Effector CD8-positive, alpha-beta T cell (primary cell): ENCODE data around the gene BAIAP2.
A peak's percentile ranks its signal among the peaks of the same experiment; 100 is the strongest.

Source experiments
- DNase-seq: peaks from one replicate; lab custom pipeline; 2025; lab: John Stamatoyannopoulos, UW

Gene BAIAP2

DNA sequence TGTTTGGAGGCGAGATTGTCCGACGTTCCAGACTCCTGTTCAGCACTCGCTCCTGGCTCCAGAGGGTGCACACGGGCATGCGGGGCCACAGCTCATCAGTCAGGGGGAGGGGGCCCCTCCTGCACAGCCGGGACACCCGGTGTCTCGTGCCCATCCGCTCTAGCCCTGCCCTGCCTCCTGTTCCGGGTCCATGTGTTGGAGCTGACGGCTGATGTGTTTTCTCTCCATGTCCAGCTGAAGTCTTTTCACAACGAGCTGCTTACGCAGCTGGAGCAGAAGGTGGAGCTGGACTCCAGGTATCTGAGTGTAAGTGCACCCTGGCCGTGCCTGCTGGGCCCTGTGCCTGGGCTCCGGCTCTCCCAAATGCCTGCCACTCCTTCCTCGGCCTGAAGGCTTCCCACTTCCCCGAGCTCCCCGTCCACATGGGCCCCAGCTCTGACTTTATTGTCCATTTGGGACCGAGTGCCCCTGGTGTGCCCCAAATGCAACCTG is 50.5 kb downstream of the BAIAP2 start:
- DNase-seq = no peak

DNA sequence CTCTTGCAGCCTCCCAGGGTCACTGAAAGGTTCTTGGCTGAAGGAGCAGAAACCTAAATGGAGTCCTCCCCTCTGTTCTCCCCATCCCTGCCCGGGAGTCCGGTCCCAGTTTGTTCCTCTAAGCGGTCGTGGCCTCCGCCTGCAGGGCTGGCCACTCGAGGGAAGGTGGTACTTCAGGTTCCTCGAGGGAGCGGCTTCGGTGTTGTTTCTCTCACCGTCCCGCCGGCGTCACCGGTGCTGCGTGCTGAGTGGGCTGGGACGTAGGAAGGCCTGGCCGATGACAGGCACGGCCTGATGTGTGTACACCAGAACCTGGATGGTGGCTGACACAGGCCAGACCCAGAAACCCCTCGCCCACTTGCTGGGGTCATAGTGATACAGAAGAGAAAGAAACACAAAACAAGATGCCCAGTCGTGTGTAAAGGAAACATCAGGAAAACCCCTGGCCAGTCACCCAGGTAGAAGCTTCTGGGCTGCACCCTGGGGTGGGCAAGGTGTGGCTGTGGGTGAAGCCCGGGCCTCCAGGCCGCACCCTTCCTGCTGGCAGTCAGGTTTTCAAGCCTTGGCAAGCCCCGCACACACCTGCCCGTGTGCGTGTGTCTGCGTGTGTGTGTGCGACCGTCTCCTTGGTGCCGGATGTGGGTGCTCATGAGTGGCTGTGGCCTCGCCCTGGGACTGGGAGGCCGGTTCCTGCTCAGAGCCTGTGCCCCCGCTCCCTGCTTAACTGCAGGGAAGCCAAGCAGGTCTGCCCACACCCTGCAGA is 52.0 kb downstream of the BAIAP2 start:
- DNase-seq = no peak

DNA sequence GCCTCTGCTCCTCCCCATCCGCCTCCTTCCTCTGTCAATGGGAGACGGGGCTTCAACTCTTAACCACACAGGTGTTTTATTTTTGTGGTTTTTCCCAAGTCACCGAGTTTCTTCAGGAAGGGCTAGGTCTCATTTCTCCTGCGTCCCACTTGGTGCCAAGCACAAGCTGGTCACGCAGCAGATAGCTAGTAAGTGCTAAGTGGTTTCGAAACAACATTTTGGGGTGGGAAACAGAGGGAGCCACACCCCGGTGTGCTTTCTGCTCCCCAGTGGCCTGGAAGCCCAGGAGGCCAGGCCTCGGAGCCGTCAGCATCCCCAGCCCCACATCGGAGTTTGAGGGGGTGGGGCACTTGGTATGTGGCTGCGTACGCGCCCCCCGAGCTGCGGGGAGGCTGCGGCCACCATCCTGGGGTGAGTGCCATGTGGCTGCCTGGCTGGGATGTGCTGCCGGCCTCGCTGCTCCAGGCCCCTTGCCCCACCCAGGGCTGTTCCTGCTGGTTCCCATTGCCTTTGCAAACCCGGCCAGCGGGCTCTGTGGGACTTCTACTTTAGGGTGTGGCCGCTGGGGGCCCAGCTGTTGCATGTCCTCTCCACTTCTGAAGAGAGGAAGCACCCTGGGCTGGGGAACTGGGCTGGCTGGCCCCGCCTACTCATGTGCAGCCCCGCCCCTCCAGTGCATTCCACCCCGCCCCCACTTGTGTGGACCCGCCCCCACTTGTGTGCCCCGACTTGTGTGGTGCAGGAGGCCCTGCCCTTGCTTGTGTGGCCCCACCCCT is 55.6 kb downstream of the BAIAP2 start:
- no peak for DNase-seq

DNA sequence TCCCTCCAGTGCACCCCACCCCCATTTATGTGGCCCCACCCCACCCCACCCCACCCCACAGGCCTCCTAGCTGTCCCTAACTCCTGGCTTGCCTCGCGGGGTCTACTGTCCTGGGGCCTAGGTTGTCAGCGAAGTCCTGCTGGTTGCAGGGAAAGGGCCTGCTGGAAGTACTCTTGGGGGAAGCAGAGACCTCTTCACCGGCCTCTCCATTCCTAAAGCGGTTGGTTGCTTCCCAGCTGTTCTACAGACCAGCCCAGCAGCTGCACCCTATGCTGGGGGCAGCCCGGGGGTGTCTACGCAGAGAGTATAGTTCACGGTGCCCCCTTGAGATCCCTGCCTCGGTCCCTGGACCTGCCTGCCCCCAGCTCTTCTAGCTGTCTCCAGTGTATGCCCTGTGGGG is 56.2 kb downstream of the BAIAP2 start:
- DNase-seq = no peak

DNA sequence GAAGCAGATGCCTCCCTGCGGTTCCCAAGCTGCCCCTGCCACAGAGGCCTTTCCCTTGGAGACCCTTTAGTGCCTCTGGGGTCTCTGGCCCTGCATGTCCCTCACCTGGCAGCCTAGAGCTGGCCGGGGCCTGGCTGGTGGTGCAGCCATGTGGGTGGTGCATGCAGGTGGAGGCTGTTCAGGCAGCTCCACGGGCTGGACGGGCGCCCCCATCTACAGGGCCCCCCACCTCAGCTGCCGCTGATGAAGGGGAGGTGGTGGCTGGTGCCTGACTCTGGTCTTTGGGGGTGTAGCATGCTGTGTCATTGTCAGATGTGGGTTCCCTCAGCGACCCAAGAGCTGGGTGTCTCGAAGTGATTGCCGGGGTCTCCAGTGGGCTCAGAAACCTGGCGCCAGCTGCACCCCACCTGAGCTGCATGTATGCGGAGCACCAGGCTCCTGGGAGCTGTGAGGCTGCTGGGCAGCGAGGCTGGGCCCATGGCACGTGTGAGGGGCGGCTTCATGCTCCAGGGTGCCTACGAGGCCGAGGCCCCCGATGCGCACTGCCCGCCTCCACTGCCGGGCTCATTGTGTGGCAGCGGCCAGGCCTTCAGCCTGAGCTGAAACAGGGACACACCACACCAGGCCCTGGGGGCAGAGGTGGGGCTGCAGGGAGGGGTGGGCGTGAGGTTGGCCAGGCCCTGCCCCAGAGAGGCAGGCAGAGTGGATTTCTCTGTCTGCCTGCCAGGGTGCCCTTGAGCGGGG is 57.0 kb downstream of the BAIAP2 start:
- DNase-seq = no peak

DNA sequence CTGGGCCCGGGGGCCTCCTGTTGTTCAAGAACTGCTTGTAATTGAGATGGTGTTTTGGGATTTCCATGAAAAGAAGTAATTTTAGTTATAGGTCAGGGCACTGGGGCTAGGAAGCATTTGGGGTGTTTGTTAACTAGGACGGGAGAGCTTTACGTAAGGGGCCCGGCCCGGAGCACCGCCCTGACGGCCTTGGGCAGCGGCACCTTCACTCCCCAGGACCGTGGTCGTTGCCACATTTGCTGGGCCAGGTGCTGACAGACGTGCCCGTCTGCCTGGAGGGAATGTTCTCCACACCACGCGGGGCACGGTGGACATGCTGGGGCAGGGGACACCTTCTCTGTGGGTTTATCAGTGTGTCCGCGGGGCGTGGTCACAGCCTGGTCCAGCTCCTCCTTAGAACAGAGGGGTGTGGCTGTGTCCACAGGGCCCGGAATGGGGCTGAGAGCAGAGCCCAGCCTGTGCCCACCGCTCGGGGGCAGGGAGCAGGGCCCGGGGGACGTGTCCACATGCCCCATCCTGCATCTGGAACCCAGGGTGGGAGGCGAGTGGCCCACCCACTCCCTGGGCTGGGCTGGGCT is 57.7 kb downstream of the BAIAP2 start:
- no peak for DNase-seq

DNA sequence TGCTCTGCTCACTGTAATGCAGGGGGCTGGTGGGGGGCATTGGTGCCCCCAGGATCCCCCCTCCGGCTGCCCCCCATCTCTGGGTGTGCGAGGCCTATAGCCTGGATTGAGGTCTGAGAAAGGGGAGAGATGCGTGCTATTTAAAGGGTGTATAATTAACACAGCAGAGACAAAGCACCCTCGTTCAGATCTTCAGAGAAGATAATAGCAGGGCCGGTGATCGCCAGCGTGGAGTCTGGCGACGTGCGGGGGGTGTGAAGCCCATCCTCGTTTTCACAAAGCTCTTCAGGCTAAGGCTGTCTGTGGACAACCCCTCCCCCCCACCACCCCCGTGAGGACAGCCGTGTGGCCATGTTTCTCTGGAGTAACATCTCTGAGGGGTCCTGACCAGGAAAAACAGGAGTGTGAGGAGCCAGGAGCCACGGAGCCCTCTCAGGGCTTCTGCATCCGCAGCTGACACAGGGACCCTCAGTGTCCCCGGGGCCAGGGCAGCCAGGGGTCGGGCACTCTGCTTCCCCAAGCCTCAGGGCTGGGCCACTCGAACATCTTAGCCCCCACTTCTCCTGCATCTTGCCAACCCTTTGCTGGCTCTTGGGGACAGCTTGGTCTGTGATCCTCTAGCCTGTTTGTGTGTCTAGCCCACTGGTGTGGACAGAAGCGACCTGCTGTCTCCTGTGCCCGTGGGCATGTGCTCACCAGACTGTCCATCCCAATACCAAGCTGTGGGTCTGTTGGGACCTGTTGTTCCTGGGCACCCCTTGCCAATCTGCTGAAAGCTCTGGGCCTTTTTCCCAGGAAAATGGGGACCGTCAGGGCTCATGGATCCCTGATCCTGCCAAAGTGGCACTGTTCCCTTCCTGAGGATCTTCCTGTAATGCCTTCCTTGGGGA is 58.9 kb downstream of the BAIAP2 start:
- DNase-seq = no peak

DNA sequence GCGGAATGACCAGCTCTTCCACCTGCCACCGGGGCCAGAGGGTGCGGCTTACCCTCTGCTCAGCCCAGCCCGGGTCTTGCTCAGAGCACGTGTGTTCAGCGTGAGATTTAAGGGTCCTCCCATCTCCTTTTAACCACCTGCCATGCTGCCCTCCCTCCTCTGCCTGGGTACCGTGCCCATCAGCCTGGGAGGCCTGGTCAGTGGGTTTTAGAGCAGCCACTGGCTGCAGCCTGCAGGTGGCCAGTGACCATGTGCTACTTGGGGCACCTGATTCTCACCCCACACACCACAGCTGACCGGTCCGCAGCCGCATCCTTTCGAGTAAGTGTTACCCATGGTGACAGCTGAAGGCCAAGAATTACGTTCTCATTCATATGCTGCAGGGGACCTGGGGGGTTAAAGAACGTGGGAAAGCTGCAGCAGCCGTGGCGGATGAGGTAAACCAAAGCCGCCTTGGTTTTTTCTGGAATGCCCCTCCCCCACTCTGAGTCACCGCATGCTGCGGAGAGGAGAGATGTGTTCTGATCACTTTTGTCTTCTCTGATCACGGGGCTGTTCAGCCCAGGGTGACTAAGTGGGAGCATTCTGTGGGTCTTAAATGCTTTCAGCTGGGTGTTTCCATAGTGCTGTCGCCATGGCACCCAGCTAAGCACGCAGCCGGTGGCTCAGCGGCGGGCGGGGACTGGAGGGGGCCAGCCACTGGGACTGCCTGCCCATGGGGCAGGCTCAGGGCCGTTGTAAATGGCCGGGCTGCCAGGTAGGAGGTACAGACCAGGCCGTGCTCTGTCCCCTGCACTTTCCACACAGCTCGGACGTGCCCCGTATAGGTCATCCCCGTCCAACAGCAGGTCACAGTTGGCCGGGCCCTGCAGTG is 59.8 kb downstream of the BAIAP2 start:
- peak; percentile 56 for DNase-seq

DNA sequence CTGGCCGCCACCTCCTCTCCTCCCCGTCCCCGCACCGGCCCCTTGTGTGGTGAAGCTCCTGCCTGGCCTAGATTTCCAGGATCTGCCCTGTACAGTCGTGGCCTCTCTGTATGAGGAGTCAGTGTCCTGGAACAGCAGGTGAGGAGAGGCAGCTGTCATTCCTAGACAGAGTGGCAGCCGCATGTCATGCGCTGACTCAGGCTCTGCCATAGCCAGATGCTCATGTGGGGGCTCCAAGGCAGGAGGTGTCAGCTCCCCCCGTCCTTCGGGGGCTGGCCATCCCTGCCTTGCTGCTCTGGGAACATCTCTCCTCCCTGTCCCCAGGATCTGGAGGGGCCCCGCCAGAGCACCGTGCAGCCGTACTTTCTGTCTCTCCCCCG is 60.4 kb downstream of the BAIAP2 start:
- no peak for DNase-seq

DNA sequence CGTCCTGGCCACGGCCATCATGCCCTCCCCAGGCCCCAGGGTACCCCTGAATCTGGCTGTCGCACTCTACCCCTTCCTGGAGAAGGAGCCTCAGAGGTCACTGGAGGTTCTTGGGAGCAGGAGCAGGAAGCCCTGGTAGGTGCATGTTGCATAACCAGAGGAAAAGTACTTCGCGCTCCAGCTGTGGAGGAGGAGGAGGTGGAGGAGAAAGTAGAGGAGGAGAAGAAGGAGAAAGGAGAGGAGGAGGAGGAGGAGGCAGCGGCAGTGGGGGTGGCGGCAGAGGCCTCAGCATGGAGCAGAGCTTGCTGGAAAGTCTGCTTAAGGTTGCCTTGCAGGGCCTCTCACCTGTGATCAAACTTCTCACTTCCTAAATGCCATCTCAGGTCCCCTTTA is 61.8 kb downstream of the BAIAP2 start:
- no peak for DNase-seq

DNA sequence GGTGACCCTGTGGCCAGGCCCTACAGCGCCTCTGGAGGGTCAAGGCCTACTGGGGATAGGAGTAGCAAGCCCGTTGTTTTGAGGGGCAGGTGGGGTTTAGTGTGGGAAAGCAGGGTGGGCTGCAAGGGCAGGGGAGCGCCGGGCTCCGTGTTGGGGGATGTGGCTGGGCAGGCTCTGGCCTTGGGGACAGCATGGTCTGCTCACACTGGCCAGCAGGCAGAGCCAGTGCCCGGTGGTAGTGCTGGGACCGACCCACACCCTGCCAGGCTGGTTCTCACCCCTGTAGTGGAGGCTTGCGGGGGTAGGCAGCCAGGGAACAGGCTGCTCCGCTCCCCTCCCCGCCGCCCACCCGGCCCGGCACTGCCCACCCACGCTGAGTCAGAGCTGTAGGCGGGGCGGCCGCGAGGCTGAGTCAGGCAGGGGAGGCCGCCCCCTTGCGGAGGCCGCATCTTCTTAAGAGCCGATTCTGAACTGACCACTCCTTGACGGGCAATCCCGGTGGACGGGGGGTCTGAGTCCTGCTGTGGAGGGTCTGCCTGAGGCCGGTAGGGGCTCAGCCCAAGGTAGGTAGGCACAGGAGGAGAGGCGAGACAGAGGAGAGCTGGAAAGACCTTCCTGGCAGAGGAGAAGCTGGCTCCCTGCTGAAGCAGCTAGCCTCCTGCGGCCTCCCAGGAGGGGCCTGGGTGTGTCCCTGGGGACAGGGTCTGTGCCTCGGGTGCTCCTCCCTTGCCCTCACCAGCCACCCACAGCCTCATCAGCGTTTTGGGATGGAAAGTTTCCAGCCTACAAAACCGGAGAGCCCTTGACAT is 62.4 kb downstream of the BAIAP2 start:
- DNase-seq = peak; percentile 21

DNA sequence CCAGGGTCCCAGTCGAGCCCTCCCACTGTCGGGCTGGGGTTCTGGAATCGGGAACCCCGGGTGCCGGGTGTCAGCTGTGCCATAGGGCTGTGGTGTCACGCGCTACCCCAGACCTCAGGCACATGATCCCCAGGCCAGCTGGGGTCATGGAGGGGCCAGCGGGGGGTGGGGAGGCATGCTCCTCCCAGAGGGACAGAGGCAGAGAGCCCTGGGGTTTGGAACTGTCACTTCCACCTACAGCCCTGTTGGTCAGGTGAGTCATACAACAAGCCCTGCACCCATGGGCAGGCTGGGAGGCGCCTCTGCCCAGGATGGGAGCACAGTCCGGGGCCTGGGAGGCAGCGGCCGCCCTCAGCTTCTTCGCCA is 63.0 kb downstream of the BAIAP2 start:
- DNase-seq = no peak

DNA sequence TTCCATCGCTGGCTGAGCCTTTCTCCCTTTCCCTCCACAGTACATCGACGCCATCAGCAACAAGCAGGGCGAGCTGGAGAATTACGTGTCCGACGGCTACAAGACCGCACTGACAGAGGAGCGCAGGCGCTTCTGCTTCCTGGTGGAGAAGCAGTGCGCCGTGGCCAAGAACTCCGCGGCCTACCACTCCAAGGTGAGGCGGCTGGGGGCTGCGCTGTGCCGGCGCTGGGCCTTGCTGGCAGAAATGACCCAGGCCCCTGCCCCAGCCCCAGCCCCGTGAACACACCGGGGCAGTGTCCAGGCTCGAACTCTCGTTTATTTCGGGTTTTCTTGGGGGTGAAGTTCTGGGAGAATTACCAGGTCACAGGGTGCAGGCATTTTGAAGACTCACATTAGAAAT is 64.9 kb downstream of the BAIAP2 start:
- no peak for DNase-seq

DNA sequence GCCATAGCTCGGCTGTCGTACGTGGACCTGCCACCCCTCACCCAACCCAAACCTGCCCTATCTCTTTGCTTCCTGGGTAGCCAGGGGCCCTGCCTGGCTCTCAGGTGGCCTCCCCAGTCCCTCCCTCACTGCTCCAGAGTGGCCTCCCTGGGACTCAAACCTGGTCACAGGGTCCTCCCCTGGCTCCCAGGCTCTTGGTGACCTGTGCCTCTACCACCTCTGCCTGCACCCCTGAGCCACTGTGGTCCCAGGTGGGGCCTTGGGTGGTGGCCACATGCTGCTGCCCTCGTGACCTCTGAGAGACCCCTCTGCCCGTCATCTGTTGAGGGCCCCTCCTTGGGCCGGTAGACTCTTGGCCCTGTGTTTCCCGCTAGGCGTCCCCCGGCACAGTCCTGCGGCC is 65.7 kb downstream of the BAIAP2 start:
- DNase-seq = no peak

DNA sequence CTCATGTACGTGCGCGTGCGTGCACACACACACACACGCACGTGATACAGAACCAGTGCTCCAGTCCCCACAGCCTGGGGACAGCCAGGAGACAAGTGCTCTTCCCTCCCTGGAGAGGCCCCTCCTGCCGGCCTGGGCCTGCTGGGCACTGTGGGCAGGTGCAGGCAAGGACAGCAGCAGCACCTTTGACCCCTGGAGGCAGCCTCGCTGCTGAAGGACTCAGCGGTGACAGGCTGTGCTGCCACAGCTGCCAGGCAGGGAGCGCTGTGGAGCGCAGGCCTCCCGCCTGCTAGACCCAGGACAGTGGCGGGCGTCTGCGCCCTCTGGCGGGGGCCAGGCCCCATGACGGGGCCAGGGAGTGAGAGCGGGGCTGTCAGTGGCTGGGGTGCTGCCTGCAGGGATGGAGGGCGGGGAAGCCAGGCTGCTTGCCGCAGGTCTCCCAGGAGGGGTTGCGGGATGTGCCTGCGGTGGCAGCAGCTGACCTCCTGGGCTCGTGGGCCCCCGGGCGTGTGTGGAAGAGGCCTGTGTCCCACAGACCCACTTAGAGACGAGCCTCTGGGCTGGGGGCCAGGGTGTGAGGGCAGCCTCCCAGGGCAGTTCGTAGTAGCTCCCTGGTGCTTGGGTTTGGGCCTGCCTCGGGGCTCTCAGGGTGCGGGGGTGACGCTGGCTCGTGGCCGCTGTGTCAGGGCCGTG is 66.8 kb downstream of the BAIAP2 start:
- DNase-seq = peak; percentile 83

DNA sequence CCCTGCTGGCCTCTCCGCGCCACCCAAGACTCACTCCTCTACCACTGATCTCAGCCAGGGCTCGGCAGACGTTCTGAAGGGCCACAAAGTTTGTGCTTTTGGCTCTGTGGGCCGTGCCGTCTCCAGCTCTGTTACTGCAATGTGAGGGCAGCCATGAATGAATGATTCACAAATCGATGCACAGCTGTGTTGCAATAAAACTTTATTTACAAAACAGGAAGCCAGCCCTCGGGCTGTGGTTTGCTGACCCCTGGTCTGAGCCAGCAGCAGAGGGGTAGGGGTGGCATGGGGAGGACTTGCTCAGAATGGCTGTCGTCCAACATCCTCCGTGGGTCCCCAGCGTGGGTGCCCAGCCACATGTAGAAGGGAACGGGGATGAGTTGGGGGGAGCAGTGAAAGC is 67.4 kb downstream of the BAIAP2 start:
- DNase-seq = no peak

DNA sequence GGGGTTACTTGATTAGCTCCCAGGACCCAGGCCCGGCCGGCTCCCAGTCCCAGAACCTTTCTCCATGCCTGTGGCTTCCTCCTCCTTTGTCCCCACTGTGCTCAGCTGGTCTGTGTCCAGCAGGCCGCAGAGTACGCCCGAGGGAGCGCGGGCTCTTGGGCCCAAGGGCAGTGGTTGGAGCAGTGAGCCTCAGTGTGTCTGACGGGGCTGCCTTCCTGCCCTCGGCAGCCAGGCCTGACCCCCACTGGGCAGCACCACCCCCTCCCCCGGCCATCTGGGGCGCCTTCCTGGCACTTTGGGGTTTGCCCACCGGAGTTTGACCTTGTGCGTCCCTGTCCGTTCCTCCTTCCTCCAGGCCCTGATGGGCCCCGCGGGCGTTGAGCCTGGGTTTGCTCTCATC is 67.9 kb downstream of the BAIAP2 start:
- no peak for DNase-seq

DNA sequence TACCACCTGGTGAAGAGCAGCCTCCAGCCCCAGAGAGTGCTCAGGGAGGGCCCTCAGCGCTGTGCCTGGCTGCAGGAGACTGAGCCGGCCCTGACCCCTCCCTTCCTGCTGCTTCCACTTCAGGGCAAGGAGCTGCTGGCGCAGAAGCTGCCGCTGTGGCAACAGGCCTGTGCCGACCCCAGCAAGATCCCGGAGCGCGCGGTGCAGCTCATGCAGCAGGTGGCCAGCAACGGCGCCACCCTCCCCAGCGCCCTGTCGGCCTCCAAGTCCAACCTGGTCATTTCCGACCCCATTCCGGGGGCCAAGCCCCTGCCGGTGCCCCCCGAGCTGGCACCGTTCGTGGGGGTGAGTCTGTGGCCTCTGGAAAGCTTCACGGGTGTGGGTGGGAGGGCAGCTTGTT is 68.4 kb downstream of the BAIAP2 start:
- DNase-seq = no peak

DNA sequence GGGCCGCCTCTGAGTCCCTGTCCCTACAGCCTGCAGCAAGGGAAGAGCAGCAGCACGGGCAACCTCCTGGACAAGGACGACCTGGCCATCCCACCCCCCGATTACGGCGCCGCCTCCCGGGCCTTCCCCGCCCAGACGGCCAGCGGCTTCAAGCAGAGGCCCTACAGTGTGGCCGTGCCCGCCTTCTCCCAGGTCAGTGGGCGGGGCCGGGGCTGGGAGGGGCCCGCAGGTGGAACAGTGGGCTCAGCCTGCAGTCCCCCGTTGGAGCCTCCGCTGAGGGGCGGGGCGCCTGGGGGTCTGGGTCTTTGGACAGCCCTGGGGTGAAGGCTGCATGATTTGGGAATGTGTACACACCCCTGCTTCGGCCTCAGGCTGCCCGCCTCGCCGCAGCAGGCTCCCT is 71.8 kb downstream of the BAIAP2 start:
- DNase-seq = no peak
